ENCODE results near the gene AKR1E2. TPM values are rescaled to one million over a fixed set of nuclear protein-coding genes. Genes with fewer than 3 reads are reported as not detected.

AKR1E2 gene
- total RNA-seq, 1 experiment from 2014 or later, result 4.7 TPM

- no peak for ATAC-seq
- Histone ChIP-seq H3K4me1 (ENCODE audit: control insufficient read depth, insufficient read depth, low read length) (peaks cover 7% of the 10 kb centered on the region), H3K9me3 (ENCODE audit: control insufficient read depth, insufficient read depth, low read depth, low read length) (no peaks in the 10 kb centered on the region), H3K27me3 (ENCODE audit: control insufficient read depth, insufficient read depth, low read length) (no peaks in the 10 kb centered on the region), H3K4me3 (ENCODE audit: low read depth in 2 of 2, low read length in 2 of 2) (no peak overlapping the region), H3K36me3 (ENCODE audit: control insufficient read depth, insufficient read depth, low read length) (no peaks in the 10 kb centered on the region), H3K27ac (ENCODE audit: low read length) (peak overlapping the region; percentile 8; the same call in 1 of the 2 replicates)
- ChIA-PET POLR2A (no interaction called here), CTCF (no interaction called here)
- DNase-seq (ENCODE audit: low read depth, low spot score), result no peak
- BruUV-seq (replicated peaks), result no TSS peak
- in situ Hi-C loops (cut with HindIII; ENCODE audit: low pct_unique_long_range_greater_than_20kb, low sequenced_read_pairs), result no loop called here
- TF ChIP-seq TCF7L2 (IDR thresholded peaks at IDR 0.05; ENCODE audit: low read depth, low read length) (no peak), CTCF (IDR thresholded peaks at IDR 0.05) (no peak)
- intact Hi-C loops (cut with micrococcal nuclease; ENCODE audit: unreplicated experiment), result no loop called here
Observed at GRCh38 chr10:4810092-4810491, 15.9 kb upstream of the AKR1E2 start.

DNA sequence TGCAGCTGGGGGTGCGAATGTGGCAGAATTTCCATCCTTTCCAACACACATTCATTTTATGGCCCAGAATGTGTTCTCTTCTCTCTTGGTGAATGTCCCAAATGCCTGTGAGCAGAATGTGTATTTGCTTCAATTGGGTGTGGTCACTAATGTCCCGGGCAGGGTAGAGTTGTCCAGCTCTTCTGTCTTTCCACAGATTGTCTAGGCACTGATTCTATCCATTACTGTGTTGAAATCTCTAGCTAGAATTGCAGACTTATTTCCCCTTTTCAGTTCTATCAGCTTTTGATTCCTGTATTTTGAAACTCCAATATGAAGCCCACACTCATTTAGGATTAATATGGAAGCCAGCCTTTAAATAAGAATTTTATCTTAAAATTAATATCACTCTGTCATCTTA lies 14.0 kb upstream of the AKR1E2 start:
- Histone ChIP-seq H3K27me3 (ENCODE audit: control insufficient read depth, insufficient read depth, low read length) (no peaks in the 10 kb centered on the region), H3K4me1 (ENCODE audit: control insufficient read depth, insufficient read depth, low read length) (peaks cover 7% of the 10 kb centered on the region), H3K36me3 (ENCODE audit: control insufficient read depth, insufficient read depth, low read length) (no peaks in the 10 kb centered on the region), H3K4me3 (ENCODE audit: low read depth in 2 of 2, low read length in 2 of 2) (no peak overlapping the region), H3K27ac (ENCODE audit: low read length) (peak overlapping the region; percentile 67; the same call in 1 of the 2 replicates), H3K9me3 (ENCODE audit: control insufficient read depth, insufficient read depth, low read depth, low read length) (no peaks in the 10 kb centered on the region; the same call in 1 of the 2 replicates)
- TF ChIP-seq SIN3A (IDR thresholded peaks at IDR 0.05; ENCODE audit: borderline replicate concordance, insufficient read depth, low read depth, low read length) (no peak), CTCF (IDR thresholded peaks at IDR 0.05) (no peak), POLR2AphosphoS5 (IDR thresholded peaks at IDR 0.05; ENCODE audit: low read depth, low read length) (no peak), TCF7L2 (IDR thresholded peaks at IDR 0.05; ENCODE audit: low read depth, low read length) (no peak)
- TF ChIP-seq, protein P1, sequence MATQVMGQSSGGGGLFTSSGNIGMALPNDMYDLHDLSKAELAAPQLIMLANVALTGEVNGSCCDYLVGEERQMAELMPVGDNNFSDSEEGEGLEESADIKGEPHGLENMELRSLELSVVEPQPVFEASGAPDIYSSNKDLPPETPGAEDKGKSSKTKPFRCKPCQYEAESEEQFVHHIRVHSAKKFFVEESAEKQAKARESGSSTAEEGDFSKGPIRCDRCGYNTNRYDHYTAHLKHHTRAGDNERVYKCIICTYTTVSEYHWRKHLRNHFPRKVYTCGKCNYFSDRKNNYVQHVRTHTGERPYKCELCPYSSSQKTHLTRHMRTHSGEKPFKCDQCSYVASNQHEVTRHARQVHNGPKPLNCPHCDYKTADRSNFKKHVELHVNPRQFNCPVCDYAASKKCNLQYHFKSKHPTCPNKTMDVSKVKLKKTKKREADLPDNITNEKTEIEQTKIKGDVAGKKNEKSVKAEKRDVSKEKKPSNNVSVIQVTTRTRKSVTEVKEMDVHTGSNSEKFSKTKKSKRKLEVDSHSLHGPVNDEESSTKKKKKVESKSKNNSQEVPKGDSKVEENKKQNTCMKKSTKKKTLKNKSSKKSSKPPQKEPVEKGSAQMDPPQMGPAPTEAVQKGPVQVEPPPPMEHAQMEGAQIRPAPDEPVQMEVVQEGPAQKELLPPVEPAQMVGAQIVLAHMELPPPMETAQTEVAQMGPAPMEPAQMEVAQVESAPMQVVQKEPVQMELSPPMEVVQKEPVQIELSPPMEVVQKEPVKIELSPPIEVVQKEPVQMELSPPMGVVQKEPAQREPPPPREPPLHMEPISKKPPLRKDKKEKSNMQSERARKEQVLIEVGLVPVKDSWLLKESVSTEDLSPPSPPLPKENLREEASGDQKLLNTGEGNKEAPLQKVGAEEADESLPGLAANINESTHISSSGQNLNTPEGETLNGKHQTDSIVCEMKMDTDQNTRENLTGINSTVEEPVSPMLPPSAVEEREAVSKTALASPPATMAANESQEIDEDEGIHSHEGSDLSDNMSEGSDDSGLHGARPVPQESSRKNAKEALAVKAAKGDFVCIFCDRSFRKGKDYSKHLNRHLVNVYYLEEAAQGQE (IDR thresholded peaks at IDR 0.05; ENCODE audit: insufficient read depth in 1 of 2, low read depth in 2 of 2, low read length in 1 of 2), result no peak
- ChIA-PET CTCF (no interaction called here), POLR2A (no interaction called here)
- intact Hi-C loops (cut with micrococcal nuclease; ENCODE audit: unreplicated experiment), result no loop called here
- ATAC-seq (no peak), DNase-seq (ENCODE audit: low read depth, low spot score) (no peak)
- in situ Hi-C loops (cut with HindIII; ENCODE audit: low pct_unique_long_range_greater_than_20kb, low sequenced_read_pairs), result no loop called here
- BruUV-seq (replicated peaks), result no TSS peak
